ENCODE measurements around the gene LRRN2. TPM values are rescaled to one million over a fixed set of nuclear protein-coding genes. Genes with fewer than 3 reads are reported as not detected.

The LRRN2 gene
- total RNA-seq, 1 donor from 2014 or later = not detected

DNA sequence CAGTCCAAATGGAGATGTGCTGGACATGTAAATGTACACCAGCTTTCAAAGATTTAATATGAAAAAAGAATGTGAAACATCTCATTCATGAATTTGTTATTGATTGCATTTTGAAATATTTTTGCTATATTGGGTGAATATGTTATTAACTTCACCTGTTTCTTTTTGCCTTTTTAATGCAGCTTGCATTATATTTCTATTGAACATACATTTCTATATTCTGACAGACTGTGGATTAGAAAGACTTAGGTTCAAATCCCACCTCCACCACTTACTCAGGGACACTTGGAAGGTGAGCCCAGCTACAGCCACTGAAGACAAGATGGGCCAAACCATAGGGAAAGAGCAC lies 37.8 kb downstream of the LRRN2 start:
- no peak overlapping the region for H3K27ac Mint-ChIP-seq
- POLR2A ChIA-PET = no interaction called here
- TF ChIP-seq, protein P1, sequence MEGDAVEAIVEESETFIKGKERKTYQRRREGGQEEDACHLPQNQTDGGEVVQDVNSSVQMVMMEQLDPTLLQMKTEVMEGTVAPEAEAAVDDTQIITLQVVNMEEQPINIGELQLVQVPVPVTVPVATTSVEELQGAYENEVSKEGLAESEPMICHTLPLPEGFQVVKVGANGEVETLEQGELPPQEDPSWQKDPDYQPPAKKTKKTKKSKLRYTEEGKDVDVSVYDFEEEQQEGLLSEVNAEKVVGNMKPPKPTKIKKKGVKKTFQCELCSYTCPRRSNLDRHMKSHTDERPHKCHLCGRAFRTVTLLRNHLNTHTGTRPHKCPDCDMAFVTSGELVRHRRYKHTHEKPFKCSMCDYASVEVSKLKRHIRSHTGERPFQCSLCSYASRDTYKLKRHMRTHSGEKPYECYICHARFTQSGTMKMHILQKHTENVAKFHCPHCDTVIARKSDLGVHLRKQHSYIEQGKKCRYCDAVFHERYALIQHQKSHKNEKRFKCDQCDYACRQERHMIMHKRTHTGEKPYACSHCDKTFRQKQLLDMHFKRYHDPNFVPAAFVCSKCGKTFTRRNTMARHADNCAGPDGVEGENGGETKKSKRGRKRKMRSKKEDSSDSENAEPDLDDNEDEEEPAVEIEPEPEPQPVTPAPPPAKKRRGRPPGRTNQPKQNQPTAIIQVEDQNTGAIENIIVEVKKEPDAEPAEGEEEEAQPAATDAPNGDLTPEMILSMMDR (IDR thresholded peaks at IDR 0.05) = no peak
- H3K27me3 Mint-ChIP-seq = peaks cover 27% of the 10 kb centered on the region
- H3K9me3 Mint-ChIP-seq = no peaks in the 10 kb centered on the region
- no peaks in the 10 kb centered on the region for H3K36me3 Mint-ChIP-seq (ENCODE audit: low read depth)
- DNase-seq (no peak), ATAC-seq (ENCODE audit: low read depth) (no peak)
- CTCF ChIA-PET = no interaction called here
- H3K4me1 Mint-ChIP-seq = no peaks in the 10 kb centered on the region
- no peak overlapping the region for H3K4me3 Mint-ChIP-seq
- intact Hi-C loops (cut with micrococcal nuclease) = no loop called here

GRCh38 chr1:204647114-204647804 lies 38.3 kb downstream of the LRRN2 start:
- ATAC-seq (ENCODE audit: low read depth) (no peak), DNase-seq (no peak)
- POLR2A ChIA-PET = no interaction called here
- Mint-ChIP-seq H3K27ac (no peak overlapping the region), H3K4me3 (no peak overlapping the region), H3K9me3 (no peaks in the 10 kb centered on the region), H3K4me1 (no peaks in the 10 kb centered on the region), H3K36me3 (ENCODE audit: low read depth) (no peaks in the 10 kb centered on the region), H3K27me3 (peaks cover 32% of the 10 kb centered on the region)
- CTCF ChIA-PET = no interaction called here
- intact Hi-C loops (cut with micrococcal nuclease) = no loop called here
- TF ChIP-seq, protein P1 (IDR thresholded peaks at IDR 0.05) = no peak

GRCh38 chr1:204645666-204646065 lies 39.9 kb downstream of the LRRN2 start:
- Mint-ChIP-seq H3K27ac (no peak overlapping the region), H3K9me3 (no peaks in the 10 kb centered on the region)
- CTCF ChIA-PET = no interaction called here

DNA sequence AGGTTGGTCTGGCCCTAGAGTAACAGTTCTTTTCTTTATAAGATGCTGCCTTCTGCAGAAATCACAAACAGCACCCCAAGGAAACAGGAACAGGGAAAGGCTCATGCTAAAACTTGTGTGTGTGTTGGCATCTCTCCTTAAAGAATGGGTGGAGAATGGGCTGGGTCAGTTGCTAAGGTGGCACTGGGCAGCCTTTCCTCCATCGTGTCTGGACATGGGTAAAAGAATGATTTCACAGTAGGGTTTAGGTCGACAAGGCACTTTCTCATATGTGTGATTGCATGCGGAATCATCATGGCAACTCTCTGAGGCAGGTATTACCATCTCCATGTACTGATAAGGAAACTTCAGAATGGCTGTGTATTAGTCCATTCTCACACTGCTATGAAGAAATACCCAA lies 40.3 kb downstream of the LRRN2 start:
- Mint-ChIP-seq H3K36me3 (ENCODE audit: low read depth) (no peaks in the 10 kb centered on the region), H3K27ac (no peak overlapping the region), H3K4me3 (no peak overlapping the region), H3K9me3 (no peaks in the 10 kb centered on the region), H3K4me1 (no peaks in the 10 kb centered on the region), H3K27me3 (peaks cover 24% of the 10 kb centered on the region)
- TF ChIP-seq, protein P1 (IDR thresholded peaks at IDR 0.05) = no peak
- ChIA-PET CTCF (no interaction called here), POLR2A (no interaction called here)
- ATAC-seq (ENCODE audit: low read depth) (no peak), DNase-seq (no peak)
- intact Hi-C loops (cut with micrococcal nuclease) = no loop called here

More at GRCh38 chr1:204645666-204646065, 39.9 kb downstream of the LRRN2 start:
- TF ChIP-seq, protein P1 (IDR thresholded peaks at IDR 0.05) = no peak
- Mint-ChIP-seq H3K27me3 (peaks cover 24% of the 10 kb centered on the region), H3K4me1 (no peaks in the 10 kb centered on the region), H3K4me3 (no peak overlapping the region), H3K36me3 (ENCODE audit: low read depth) (no peaks in the 10 kb centered on the region)
- POLR2A ChIA-PET = no interaction called here
- no peak for DNase-seq
- ATAC-seq (ENCODE audit: low read depth) = no peak
- intact Hi-C loops (cut with micrococcal nuclease) = no loop called here

- intact Hi-C loops (cut with micrococcal nuclease) = no loop called here
- CTCF ChIA-PET = interaction anchor here (0.8 kb wide), 1 partner anchor 104 kb away, joined by 3 read pairs; no protein-coding TSS in a partner anchor
- TF ChIP-seq, protein P1 (IDR thresholded peaks at IDR 0.05) = no peak
- Mint-ChIP-seq H3K4me3 (no peak overlapping the region), H3K36me3 (ENCODE audit: low read depth) (no peaks in the 10 kb centered on the region), H3K27ac (no peak overlapping the region), H3K4me1 (no peaks in the 10 kb centered on the region), H3K9me3 (no peaks in the 10 kb centered on the region), H3K27me3 (peaks cover 24% of the 10 kb centered on the region)
- ATAC-seq (ENCODE audit: low read depth) (no peak), DNase-seq (no peak)
- POLR2A ChIA-PET = no interaction called here
Measured at GRCh38 chr1:204643503-204643902, 42.0 kb downstream of the LRRN2 start.
